Smooth muscle cell (in vitro differentiated cells): Measurements from ENCODE around the gene TRIP12. TPM values are rescaled to one million over a fixed set of nuclear protein-coding genes. Genes with fewer than 3 reads are reported as not detected.

ENCODE experiments used
- DNase-seq: peaks from one replicate; lab custom pipeline; 2025; ENCODE audit not compliant: unreplicated experiment; lab: John Stamatoyannopoulos, UW
- H2AFZ ChIP-seq: fragments of 200-600 bp; sonication (generic); 2 replicates; pipeline ENCODE4 v1.6.0; 2016; ENCODE audit warnings: antibody characterized with exemption, low read depth, mild to moderate bottlenecking
- H3F3A ChIP-seq: fragments of 200-600 bp; sonication (generic); 2 replicates; pipeline ENCODE4 v1.6.0; 2017; ENCODE audit warnings: antibody characterized with exemption, low read depth
- H3K27ac ChIP-seq: fragments of 200-600 bp; sonication (generic); 2 replicates; pipeline ENCODE4 v1.5.1; 2016; ENCODE audit warnings: low read depth, mild to moderate bottlenecking
- H3K27me3 ChIP-seq: fragments of 200-600 bp; sonication (generic); 2 replicates; pipeline ENCODE4 v1.6.1; 2016; ENCODE audit warnings: low read depth, mild to moderate bottlenecking
- H3K36me3 ChIP-seq: fragments of 200-600 bp; sonication (generic); 2 replicates; pipeline ENCODE4 v1.5.1; 2016; ENCODE audit warnings: low read depth
- H3K4me1 ChIP-seq: fragments of 200-600 bp; sonication (generic); 2 replicates; pipeline ENCODE4 v1.5.1; 2016; ENCODE audit warnings: low read depth
- H3K4me2 ChIP-seq: fragments of 200-600 bp; sonication (generic); 2 replicates; pipeline ENCODE4 v1.6.0; 2016; ENCODE audit warnings: mild to moderate bottlenecking
- H3K4me3 ChIP-seq: fragments of 200-600 bp; sonication (generic); 2 replicates; pipeline ENCODE4 v1.5.1; 2016; ENCODE audit warnings: mild to moderate bottlenecking
- H3K79me2 ChIP-seq: fragments of 200-600 bp; sonication (generic); 2 replicates; pipeline ENCODE4 v1.6.0; 2016; ENCODE audit warnings: low read depth, mild to moderate bottlenecking
- H3K9ac ChIP-seq: fragments of 200-600 bp; sonication (generic); 2 replicates; pipeline ENCODE4 v1.6.0; 2016; ENCODE audit warnings: low read depth
- H3K9me3 ChIP-seq: fragments of 200-600 bp; sonication (generic); replicated peaks from 2 replicates; pipeline ENCODE4 v1.5.1; 2016; ENCODE audit warnings: low read depth
- H4K20me1 ChIP-seq: fragments of 200-600 bp; sonication (generic); 2 replicates; pipeline ENCODE4 v1.6.0; 2016; ENCODE audit warnings: low read depth
- WGBS: methylation state at CpG from one replicate; pipeline ENCODE4 v1.1.7; 2016; ENCODE audit warnings: low lambda C conversion rate; 5-methylcytosine and 5-hydroxymethylcytosine counted together
- polyA plus RNA-seq: library from polyadenylated mRNA; unstranded; fragments of >200 nt; fragmentation: Nextera tagmentation; extraction: Ambion mirVana; gene quantifications from 2 replicates; pipeline ENCODE4 v1.2.1, GENCODE V29; 2016
- total RNA-seq: library from RNA; depleted of rRNA; stranded (reverse); fragments of >200 nt; gene quantifications from 2 replicates; pipeline ENCODE4 v1.2.3, GENCODE V29; 2014
- TF ChIP-seq, protein P1 (sequence below): fragments of 200-600 bp; sonication (generic); IDR thresholded peaks from 2 replicates; pipeline ENCODE4 v1.5.1; 2017; ENCODE audit warnings: borderline replicate concordance, mild to moderate bottlenecking, antibody characterized with exemption; ENCODE audit not compliant: insufficient read depth, poor library complexity, severe bottlenecking

The TRIP12 gene
- total and polyA plus RNA-seq, 2 experiments from 2014 or later, result 45.5 to 103 TPM

DNA sequence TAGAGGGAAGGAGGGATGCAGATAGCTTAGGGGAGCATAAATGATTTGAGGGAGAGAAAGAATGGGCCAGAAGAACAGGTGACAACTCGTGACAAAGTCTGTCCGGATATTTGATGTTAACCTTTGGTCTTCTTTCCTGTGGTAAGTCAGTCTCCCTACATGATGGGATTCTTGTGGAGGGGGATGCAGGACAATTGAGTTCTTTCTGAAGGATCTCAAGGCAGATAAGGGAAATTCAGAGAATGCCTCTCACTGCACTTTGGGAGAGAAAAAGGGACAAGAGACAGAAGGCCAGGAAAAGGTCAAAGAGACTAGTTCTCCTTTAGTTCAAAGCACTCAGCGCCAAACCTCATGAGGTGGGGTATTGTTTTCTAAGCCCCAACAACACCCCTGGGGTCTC lies 34.7 kb upstream of the TRIP12 start:
- 85% methylated on average over 3 of the region's 3 CpGs for WGBS
- no peaks in the 10 kb centered on the region for H3K27me3 ChIP-seq
- H3K79me2 ChIP-seq, result no peaks in the 10 kb centered on the region
- H2AFZ ChIP-seq, result no peak overlapping the region
- TF ChIP-seq, protein P1, sequence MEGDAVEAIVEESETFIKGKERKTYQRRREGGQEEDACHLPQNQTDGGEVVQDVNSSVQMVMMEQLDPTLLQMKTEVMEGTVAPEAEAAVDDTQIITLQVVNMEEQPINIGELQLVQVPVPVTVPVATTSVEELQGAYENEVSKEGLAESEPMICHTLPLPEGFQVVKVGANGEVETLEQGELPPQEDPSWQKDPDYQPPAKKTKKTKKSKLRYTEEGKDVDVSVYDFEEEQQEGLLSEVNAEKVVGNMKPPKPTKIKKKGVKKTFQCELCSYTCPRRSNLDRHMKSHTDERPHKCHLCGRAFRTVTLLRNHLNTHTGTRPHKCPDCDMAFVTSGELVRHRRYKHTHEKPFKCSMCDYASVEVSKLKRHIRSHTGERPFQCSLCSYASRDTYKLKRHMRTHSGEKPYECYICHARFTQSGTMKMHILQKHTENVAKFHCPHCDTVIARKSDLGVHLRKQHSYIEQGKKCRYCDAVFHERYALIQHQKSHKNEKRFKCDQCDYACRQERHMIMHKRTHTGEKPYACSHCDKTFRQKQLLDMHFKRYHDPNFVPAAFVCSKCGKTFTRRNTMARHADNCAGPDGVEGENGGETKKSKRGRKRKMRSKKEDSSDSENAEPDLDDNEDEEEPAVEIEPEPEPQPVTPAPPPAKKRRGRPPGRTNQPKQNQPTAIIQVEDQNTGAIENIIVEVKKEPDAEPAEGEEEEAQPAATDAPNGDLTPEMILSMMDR, result no peak
- no peak overlapping the region for H3K9ac ChIP-seq
- H3K4me1 ChIP-seq, result no peaks in the 10 kb centered on the region
- H3K4me2 ChIP-seq, result no peak overlapping the region
- H3K27ac ChIP-seq, result no peak overlapping the region
- no peaks in the 10 kb centered on the region for H3K9me3 ChIP-seq
- no peak for DNase-seq
- H3K36me3 ChIP-seq, result no peaks in the 10 kb centered on the region
- no peaks in the 10 kb centered on the region for H3F3A ChIP-seq
- no peaks in the 10 kb centered on the region for H4K20me1 ChIP-seq
- H3K4me3 ChIP-seq, result no peak overlapping the region

DNA sequence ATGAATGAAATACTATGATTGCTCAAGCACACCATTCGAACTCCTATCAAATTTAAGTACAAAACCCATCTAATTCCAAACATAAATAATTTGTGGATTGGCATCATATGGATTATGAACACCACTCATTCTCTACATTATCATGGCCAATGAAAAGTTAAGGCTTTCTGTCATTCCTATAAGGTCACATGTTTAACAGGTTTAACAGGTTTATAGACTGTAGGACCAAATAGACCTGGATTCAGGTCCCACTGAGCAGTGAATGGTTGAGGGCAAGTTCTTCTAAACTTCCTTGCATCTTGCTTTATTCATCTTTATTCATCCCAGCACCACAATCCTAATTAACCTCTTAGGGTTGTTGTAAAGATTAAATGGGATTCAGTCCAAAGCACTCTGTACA lies 33.9 kb upstream of the TRIP12 start:
- Histone ChIP-seq H3K4me1 (no peaks in the 10 kb centered on the region), H3K4me3 (no peak overlapping the region), H3K27ac (no peak overlapping the region), H3F3A (no peaks in the 10 kb centered on the region), H3K79me2 (no peaks in the 10 kb centered on the region), H3K9ac (no peak overlapping the region), H3K4me2 (no peak overlapping the region), H2AFZ (no peak overlapping the region), H3K9me3 (no peaks in the 10 kb centered on the region), H3K27me3 (no peaks in the 10 kb centered on the region), H4K20me1 (no peaks in the 10 kb centered on the region), H3K36me3 (no peaks in the 10 kb centered on the region)
- WGBS, result 94% methylated on average over 1 of the region's 1 CpG
- TF ChIP-seq, protein P1, result no peak
- DNase-seq, result no peak

DNA sequence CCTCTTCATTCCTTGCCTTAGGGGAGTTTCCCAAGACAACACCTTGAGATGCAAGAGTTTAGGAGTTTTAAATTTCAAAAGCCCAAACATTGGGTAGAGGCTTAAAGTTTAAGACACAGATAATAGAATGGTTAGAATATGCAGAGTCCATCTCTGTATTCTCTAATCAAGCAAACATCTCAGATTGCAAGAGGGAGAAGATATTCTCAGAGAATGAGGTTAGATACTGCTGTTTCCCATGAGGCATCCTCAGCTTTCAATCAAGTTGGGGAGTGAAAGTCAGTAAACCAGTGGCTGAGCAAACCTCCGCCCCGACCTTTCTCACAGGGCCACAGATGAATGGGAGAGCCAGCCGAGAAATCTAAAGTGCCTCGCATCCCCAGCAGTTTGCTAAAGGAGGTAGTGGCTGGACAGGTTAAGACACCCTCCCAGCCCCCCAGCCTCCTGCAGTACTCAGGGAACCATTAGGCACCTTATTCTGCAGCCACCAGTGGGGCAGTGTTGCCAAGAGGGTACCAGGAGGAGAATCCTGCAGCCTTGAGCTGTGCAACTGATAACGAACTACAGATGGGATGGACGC lies 30.5 kb upstream of the TRIP12 start:
- WGBS, result 86% methylated on average over 6 of the region's 6 CpGs
- Histone ChIP-seq H3K4me2 (no peak overlapping the region), H3K27ac (no peak overlapping the region), H3K27me3 (no peaks in the 10 kb centered on the region), H4K20me1 (no peaks in the 10 kb centered on the region), H3K9me3 (no peaks in the 10 kb centered on the region), H3K4me1 (no peaks in the 10 kb centered on the region), H3K4me3 (no peak overlapping the region), H3K36me3 (no peaks in the 10 kb centered on the region), H3K79me2 (no peaks in the 10 kb centered on the region), H2AFZ (no peak overlapping the region), H3K9ac (no peak overlapping the region), H3F3A (no peaks in the 10 kb centered on the region)
- no peak for DNase-seq
- TF ChIP-seq, protein P1, result no peak

DNA sequence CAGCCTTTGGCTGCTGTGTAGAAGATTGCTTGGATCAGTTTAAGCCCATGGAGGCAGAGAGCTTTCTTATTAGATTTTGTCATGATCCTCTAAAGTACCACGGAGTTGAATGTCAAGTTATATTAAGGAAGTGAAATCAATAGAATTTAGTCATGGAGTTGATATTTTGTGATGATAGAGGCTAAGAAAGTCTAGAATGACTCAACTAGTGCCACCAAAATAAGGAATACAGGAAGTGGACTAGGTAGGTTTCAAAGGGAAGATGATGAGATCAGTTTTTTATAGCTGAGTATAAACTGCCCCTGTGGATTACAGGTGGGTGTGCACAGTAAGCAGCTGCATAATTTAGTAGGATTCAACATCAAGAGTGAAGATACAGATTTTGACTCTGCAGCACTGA lies 25.7 kb upstream of the TRIP12 start:
- TF ChIP-seq, protein P1, result no peak
- no peaks in the 10 kb centered on the region for H3K79me2 ChIP-seq
- no peak overlapping the region for H2AFZ ChIP-seq
- H3K4me1 ChIP-seq, result no peaks in the 10 kb centered on the region
- no peak for DNase-seq
- H3K36me3 ChIP-seq, result no peaks in the 10 kb centered on the region
- no peak overlapping the region for H3K4me3 ChIP-seq
- no peaks in the 10 kb centered on the region for H3K27me3 ChIP-seq
- no peaks in the 10 kb centered on the region for H4K20me1 ChIP-seq
- no peaks in the 10 kb centered on the region for H3F3A ChIP-seq
- no peak overlapping the region for H3K9ac ChIP-seq
- H3K9me3 ChIP-seq, result no peaks in the 10 kb centered on the region
- H3K4me2 ChIP-seq, result no peak overlapping the region
- H3K27ac ChIP-seq, result no peak overlapping the region
- 97% methylated on average over 1 of the region's 1 CpG for WGBS
